ENCODE data around the gene NOTCH1. TPM values are rescaled to one million over a fixed set of nuclear protein-coding genes. Genes with fewer than 3 reads are reported as not detected.

NOTCH1 gene
- polyA plus RNA-seq, 2 of the 4 experiments (the other 2 are of a cell fraction) = 0.88 to 5.7 TPM

DNA sequence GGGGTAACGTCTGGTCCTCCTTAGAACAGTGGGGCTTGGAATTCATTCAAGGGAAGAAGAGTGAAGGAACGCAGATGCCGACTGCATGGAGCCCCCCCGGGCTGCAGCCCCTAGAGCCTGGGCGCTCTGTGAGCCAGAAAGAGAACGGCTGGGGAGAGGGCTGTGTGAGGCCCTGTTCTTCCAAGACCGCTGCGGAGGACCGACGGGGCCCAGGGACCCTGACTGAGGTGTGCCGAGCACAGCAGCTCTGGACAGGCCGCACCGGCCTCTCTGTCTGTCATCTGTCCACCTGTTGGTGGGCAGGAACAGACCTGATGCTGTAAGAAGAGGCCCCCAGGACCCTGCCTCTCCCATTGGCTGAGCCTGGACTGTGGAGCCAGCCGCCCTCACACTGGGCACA lies 7.7 kb upstream of the NOTCH1 start:
- DNase-seq (ENCODE audit: low read depth in 1 of 2, low spot score in 1 of 2) (no peak), ATAC-seq (no peak), FAIRE-seq (no peak)
- CTCF ChIA-PET = interaction anchor here (1.2 to 6.1 kb wide), 2 partner anchors 11 to 67 kb away, joined by 5 to 40 read pairs; no protein-coding TSS in a partner anchor
- Histone ChIP-seq H3K27ac (peak overlapping the region in 1 of 2 experiments; percentile 19; a peak in 2 of 6 replicates), H3K4me3 (no peak overlapping the region), H3K4me1 (peaks cover 44% of the 10 kb centered on the region), H3K9me3 (no peaks in the 10 kb centered on the region), H3K4me2 (no peak overlapping the region)
- POLR2A ChIA-PET = no interaction called here
- TF ChIP-seq ZSCAN20 (CRISPR knock-in tag; IDR thresholded peaks at IDR 0.05) (no peak), TP53 (CRISPR knock-in tag; IDR thresholded peaks at IDR 0.05) (no peak), RCOR1 (IDR thresholded peaks at IDR 0.05; ENCODE audit: low read depth, low read length) (no peak), JUNB (IDR thresholded peaks at IDR 0.05) (no peak), HDAC2 (IDR thresholded peaks at IDR 0.05) (no peak), CHD4 (IDR thresholded peaks at IDR 0.05; ENCODE audit: borderline replicate concordance) (no peak), SREBF2 (IDR thresholded peaks at IDR 0.05) (no peak), NPAS2 (CRISPR knock-in tag; IDR thresholded peaks at IDR 0.05; ENCODE audit: borderline replicate concordance) (no peak)
- TF ChIP-seq, protein P1, sequence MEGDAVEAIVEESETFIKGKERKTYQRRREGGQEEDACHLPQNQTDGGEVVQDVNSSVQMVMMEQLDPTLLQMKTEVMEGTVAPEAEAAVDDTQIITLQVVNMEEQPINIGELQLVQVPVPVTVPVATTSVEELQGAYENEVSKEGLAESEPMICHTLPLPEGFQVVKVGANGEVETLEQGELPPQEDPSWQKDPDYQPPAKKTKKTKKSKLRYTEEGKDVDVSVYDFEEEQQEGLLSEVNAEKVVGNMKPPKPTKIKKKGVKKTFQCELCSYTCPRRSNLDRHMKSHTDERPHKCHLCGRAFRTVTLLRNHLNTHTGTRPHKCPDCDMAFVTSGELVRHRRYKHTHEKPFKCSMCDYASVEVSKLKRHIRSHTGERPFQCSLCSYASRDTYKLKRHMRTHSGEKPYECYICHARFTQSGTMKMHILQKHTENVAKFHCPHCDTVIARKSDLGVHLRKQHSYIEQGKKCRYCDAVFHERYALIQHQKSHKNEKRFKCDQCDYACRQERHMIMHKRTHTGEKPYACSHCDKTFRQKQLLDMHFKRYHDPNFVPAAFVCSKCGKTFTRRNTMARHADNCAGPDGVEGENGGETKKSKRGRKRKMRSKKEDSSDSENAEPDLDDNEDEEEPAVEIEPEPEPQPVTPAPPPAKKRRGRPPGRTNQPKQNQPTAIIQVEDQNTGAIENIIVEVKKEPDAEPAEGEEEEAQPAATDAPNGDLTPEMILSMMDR (IDR thresholded peaks at IDR 0.05) = no peak
- TF ChIP-seq, protein P2, sequence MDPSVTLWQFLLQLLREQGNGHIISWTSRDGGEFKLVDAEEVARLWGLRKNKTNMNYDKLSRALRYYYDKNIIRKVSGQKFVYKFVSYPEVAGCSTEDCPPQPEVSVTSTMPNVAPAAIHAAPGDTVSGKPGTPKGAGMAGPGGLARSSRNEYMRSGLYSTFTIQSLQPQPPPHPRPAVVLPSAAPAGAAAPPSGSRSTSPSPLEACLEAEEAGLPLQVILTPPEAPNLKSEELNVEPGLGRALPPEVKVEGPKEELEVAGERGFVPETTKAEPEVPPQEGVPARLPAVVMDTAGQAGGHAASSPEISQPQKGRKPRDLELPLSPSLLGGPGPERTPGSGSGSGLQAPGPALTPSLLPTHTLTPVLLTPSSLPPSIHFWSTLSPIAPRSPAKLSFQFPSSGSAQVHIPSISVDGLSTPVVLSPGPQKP (IDR thresholded peaks at IDR 0.05; ENCODE audit: low read depth, low read length) = no peak
- 88% methylated on average over 14 of the region's 14 CpGs for WGBS (ENCODE audit: missing lambda C conversion rate)

GRCh38 chr9:136552117-136552703 lies 6.4 kb upstream of the NOTCH1 start:
- Histone ChIP-seq H3K4me3 (no peak overlapping the region), H3K4me2 (peak overlapping the region; percentile 80; the same call in 2 of the 3 replicates), H3K9me3 (no peaks in the 10 kb centered on the region), H3K27ac (peak overlapping the region; percentile 80 to 98), H3K4me1 (peaks cover 43% of the 10 kb centered on the region)
- ATAC-seq (no peak), DNase-seq (ENCODE audit: low read depth in 1 of 2, low spot score in 1 of 2) (no peak), FAIRE-seq (no peak)
- POLR2A ChIA-PET = no interaction called here
- no peak for TF ChIP-seq HEYL (CRISPR knock-in tag; IDR thresholded peaks at IDR 0.05)
- no peak for TF ChIP-seq EHMT2 (IDR thresholded peaks at IDR 0.05; ENCODE audit: low read depth)
- TF ChIP-seq SREBF2 (IDR thresholded peaks at IDR 0.05) = no peak
- TF ChIP-seq, protein P3, sequence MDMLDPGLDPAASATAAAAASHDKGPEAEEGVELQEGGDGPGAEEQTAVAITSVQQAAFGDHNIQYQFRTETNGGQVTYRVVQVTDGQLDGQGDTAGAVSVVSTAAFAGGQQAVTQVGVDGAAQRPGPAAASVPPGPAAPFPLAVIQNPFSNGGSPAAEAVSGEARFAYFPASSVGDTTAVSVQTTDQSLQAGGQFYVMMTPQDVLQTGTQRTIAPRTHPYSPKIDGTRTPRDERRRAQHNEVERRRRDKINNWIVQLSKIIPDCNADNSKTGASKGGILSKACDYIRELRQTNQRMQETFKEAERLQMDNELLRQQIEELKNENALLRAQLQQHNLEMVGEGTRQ (IDR thresholded peaks at IDR 0.05) = no peak
- TF ChIP-seq, protein P2 (IDR thresholded peaks at IDR 0.05; ENCODE audit: low read depth, low read length) = no peak
- WGBS (ENCODE audit: missing lambda C conversion rate) = 86% methylated on average over 22 of the region's 22 CpGs
- CTCF ChIA-PET = interaction anchor here (0.9 to 1.2 kb wide), 3 partner anchors 63 to 74 kb away, joined by 3 to 4 read pairs (median 4); no protein-coding TSS in a partner anchor

GRCh38 chr9:136551401-136552116 lies 5.7 kb upstream of the NOTCH1 start:
- FAIRE-seq = no peak
- TF ChIP-seq HEYL (CRISPR knock-in tag; IDR thresholded peaks at IDR 0.05) = no peak
- TF ChIP-seq MYC (IDR thresholded peaks at IDR 0.05; ENCODE audit: borderline replicate concordance, low read length) = no peak
- TF ChIP-seq MAZ (IDR thresholded peaks at IDR 0.05; ENCODE audit: borderline replicate concordance, low read depth, low read length) = no peak
- TF ChIP-seq HOXB5 (CRISPR knock-in tag; IDR thresholded peaks at IDR 0.05) = no peak
- no peak for TF ChIP-seq EHF (CRISPR knock-in tag; IDR thresholded peaks at IDR 0.05)
- TF ChIP-seq FOSL2 (IDR thresholded peaks at IDR 0.05) = no peak
- TF ChIP-seq FOSL2 (CRISPR knock-in tag; IDR thresholded peaks at IDR 0.05) = peak; percentile 71
- no peak for TF ChIP-seq RFX5 (IDR thresholded peaks at IDR 0.05)
- TF ChIP-seq RAD21 (conservative IDR thresholded peaks at IDR 0.05 in 1 of 2, IDR thresholded peaks at IDR 0.05 in 1 of 2) = no peak
- TF ChIP-seq CHD4 (IDR thresholded peaks at IDR 0.05; ENCODE audit: borderline replicate concordance) = no peak
- peak overlapping the region; percentile 80 for H3K4me2 ChIP-seq
- 32% methylated on average over 22 of the region's 22 CpGs for WGBS (ENCODE audit: missing lambda C conversion rate)
- H3K4me3 ChIP-seq = 0 out of 3 replicates have a peak overlapping the region, but pooled peaks have one; percentile 8
- ChIA-PET POLR2A (no interaction called here), CTCF (interaction anchor here (0.8 to 1.2 kb wide), 4 partner anchors 12 to 79 kb away, joined by 3 to 4 read pairs (median 4); no protein-coding TSS in a partner anchor)
- no peaks in the 10 kb centered on the region for H3K9me3 ChIP-seq
- peaks cover 45% of the 10 kb centered on the region for H3K4me1 ChIP-seq
- DNase-seq (ENCODE audit: low read depth in 1 of 2, low spot score in 1 of 2) = peak; percentile 58 to 95
- peak in 1 of 2 experiments; percentile 51; a peak in 3 of 6 replicates for ATAC-seq
- peak overlapping the region; percentile 80 to 98 for H3K27ac ChIP-seq
